Osteoblast (primary cell): ENCODE measurements around the gene MFAP1. TPM values are rescaled to one million over a fixed set of nuclear protein-coding genes. Genes with fewer than 3 reads are reported as not detected.
A peak's percentile ranks its signal among the peaks of the same experiment; 100 is the strongest.
"Not testable (repeated sequence)": the region's sequence is repeated elsewhere in the genome, so short reads cannot be mapped to it uniquely, and the experiment has no call there.

Source experiments
- DNase-seq: peaks from one replicate; pipeline ENCODE4 v3.0.0; 2011; ENCODE audit warnings: low spot score, mixed read lengths; ENCODE audit not compliant: insufficient read length; ENCODE audit errors: missing footprints
- H2AFZ ChIP-seq: 2 replicates; pipeline ENCODE4 v1.6.0; 2011; ENCODE audit warnings: mild to moderate bottlenecking, low read length
- H3K27ac ChIP-seq: 2 replicates; pipeline ENCODE4 v1.5.1; 2011; ENCODE audit warnings: mild to moderate bottlenecking, low read depth, low read length, moderate library complexity
- H3K27me3 ChIP-seq: 2 replicates; pipeline ENCODE4 v1.6.0; 2012; ENCODE audit warnings: mild to moderate bottlenecking, control low read depth, inconsistent platforms, low read length, moderate library complexity; ENCODE audit not compliant: insufficient read depth
- H3K36me3 ChIP-seq: 2 replicates; pipeline ENCODE4 v1.5.1; 2011; ENCODE audit warnings: mild to moderate bottlenecking, low read length, control low read depth, moderate library complexity; ENCODE audit not compliant: insufficient read depth
- H3K4me1 ChIP-seq: 2 replicates; pipeline ENCODE4 v1.5.1; 2011; ENCODE audit warnings: mild to moderate bottlenecking, low read length, control low read depth, moderate library complexity; ENCODE audit not compliant: insufficient read depth
- H3K4me2 ChIP-seq: 2 replicates; pipeline ENCODE4 v1.6.0; 2011; ENCODE audit warnings: mild to moderate bottlenecking, low read length; ENCODE audit not compliant: insufficient read depth
- H3K4me3 ChIP-seq: fragments of 200-600 bp; sonication (generic); 3 replicates; pipeline ENCODE4 v1.5.1; 2012; ENCODE audit warnings: mild to moderate bottlenecking, low read length, inconsistent platforms; ENCODE audit not compliant: insufficient read depth
- H3K79me2 ChIP-seq: 2 replicates; pipeline ENCODE4 v1.6.0; 2012; ENCODE audit warnings: mild to moderate bottlenecking, low read length, control low read depth, inconsistent platforms; ENCODE audit not compliant: insufficient read depth
- H3K9me3 ChIP-seq: 2 replicates; pipeline ENCODE4 v1.5.1; 2011; ENCODE audit warnings: low read depth, low read length, control low read depth
- H4K20me1 ChIP-seq: 2 replicates; pipeline ENCODE4 v1.6.0; 2012; ENCODE audit warnings: mild to moderate bottlenecking, low read length, control low read depth; ENCODE audit not compliant: insufficient read depth
- total RNA-seq: library from RNA; depleted of rRNA; stranded (reverse); fragments of >200 nt; gene quantifications from 2 replicates; pipeline ENCODE4 v1.2.3, GENCODE V29; 2012
- TF ChIP-seq, protein P1 (sequence below): IDR thresholded peaks from 2 replicates; pipeline ENCODE4 v1.5.1; 2011; ENCODE audit warnings: mild to moderate bottlenecking, low read depth, low read length, moderate library complexity; ENCODE audit errors: extremely low read depth

The MFAP1 gene
- total RNA-seq, 1 donor = 16.6 TPM

DNA sequence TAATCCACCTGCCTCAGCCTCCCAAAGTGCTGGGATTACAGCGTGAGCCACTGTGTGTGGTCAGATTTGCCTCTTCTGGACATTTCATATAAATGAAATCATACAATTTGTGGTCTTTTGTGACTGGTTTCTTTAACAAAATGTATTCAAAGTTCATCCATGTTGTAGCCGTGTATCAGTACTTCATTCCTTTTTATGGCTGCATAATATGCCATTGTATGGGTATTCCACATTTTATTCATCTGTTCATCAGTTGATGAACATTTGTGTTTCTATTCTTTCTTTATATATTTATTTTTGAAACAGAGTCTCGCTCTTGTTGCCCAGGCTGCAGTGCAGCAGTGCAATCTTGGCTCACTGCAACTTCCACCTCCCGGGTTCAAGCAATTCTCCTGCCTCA lies 28.1 kb upstream of the MFAP1 start:
- H3K36me3 ChIP-seq = peaks cover 7% of the 10 kb centered on the region

DNA sequence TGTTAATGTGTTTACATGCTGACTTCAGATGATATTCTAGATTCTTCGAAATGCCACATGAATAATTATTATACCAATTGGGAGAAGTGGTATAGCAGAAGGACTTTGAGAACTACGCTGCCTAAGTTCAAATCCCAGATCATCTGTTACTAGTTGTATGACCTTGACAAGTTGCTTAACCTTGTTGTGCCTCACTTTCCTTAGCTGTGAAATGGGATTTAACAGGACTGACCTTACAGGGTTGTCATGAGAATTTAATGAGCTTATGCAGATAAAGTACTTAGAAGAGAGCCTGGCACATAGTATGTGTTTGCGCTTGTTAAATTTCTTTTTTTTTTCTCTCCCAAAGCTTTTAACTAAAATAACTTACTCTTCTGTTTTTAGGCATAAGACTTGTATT lies 26.8 kb upstream of the MFAP1 start:
- Histone ChIP-seq H4K20me1 (no peaks in the 10 kb centered on the region), H3K9me3 (no peaks in the 10 kb centered on the region), H2AFZ (no peak overlapping the region), H3K4me2 (no peak overlapping the region), H3K4me1 (no peaks in the 10 kb centered on the region), H3K27me3 (no peaks in the 10 kb centered on the region), H3K36me3 (peaks cover 7% of the 10 kb centered on the region), H3K27ac (no peak overlapping the region), H3K4me3 (no peak overlapping the region), H3K79me2 (no peaks in the 10 kb centered on the region)
- TF ChIP-seq, protein P1, sequence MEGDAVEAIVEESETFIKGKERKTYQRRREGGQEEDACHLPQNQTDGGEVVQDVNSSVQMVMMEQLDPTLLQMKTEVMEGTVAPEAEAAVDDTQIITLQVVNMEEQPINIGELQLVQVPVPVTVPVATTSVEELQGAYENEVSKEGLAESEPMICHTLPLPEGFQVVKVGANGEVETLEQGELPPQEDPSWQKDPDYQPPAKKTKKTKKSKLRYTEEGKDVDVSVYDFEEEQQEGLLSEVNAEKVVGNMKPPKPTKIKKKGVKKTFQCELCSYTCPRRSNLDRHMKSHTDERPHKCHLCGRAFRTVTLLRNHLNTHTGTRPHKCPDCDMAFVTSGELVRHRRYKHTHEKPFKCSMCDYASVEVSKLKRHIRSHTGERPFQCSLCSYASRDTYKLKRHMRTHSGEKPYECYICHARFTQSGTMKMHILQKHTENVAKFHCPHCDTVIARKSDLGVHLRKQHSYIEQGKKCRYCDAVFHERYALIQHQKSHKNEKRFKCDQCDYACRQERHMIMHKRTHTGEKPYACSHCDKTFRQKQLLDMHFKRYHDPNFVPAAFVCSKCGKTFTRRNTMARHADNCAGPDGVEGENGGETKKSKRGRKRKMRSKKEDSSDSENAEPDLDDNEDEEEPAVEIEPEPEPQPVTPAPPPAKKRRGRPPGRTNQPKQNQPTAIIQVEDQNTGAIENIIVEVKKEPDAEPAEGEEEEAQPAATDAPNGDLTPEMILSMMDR = no peak
- DNase-seq = no peak

More for the DNA sequence above, 28.1 kb upstream of the MFAP1 start:
- Histone ChIP-seq H3K79me2 (no peaks in the 10 kb centered on the region), H4K20me1 (no peaks in the 10 kb centered on the region), H3K4me2 (no peak overlapping the region), H3K27me3 (no peaks in the 10 kb centered on the region), H3K4me1 (no peaks in the 10 kb centered on the region), H3K9me3 (no peaks in the 10 kb centered on the region), H3K27ac (no peak overlapping the region), H2AFZ (no peak overlapping the region), H3K4me3 (no peak overlapping the region)
- no peak for DNase-seq
- TF ChIP-seq, protein P1 = no peak

DNA sequence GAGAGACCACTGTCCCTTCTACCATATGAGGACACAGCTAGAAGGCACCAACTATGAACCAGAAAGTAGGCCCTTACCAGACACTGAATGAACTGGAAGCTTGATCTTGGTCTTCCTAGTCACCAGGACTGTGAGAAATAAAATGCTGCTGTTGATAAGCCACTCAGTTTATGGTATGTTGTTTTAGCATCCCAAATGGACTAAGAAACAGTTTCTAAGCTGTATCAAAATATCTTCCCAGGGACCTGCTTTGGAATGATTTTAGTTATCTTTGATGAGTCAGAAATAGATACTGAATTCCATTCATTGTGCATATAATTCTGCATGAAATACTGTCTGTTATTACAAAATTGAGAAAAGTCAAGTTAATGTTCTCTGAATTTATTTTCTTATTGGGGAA lies 20.9 kb upstream of the MFAP1 start:
- peak; percentile 46 for DNase-seq
- Histone ChIP-seq H3K79me2 (no peaks in the 10 kb centered on the region), H3K4me2 (no peak overlapping the region), H2AFZ (no peak overlapping the region), H3K27me3 (no peaks in the 10 kb centered on the region), H3K27ac (peak overlapping the region; percentile 43), H3K9me3 (no peaks in the 10 kb centered on the region), H3K36me3 (peaks cover 3% of the 10 kb centered on the region), H3K4me1 (peaks cover 4% of the 10 kb centered on the region), H3K4me3 (no peak overlapping the region), H4K20me1 (no peaks in the 10 kb centered on the region)
- TF ChIP-seq, protein P1 = no peak

DNA sequence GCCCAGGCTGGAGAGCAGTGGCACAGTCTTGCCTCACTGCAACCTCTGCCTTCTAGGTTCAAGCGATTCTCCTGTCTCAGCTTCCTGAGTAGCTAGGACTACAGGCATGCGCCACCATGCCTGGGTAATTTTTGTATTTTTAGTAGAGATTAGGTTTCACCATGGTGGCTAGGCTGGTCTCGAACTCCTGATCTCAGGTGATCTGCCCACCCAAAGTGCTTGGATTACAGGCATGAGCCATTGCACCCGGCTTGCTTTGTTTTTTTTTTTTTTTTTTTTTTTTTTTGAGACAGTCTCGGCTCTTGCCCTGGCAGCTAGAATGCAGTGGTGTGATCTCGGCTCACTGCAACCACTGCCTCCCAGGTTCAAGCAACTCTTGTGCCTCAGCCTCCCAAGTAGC lies 8.0 kb upstream of the MFAP1 start:
- not testable (repeated sequence) for H2AFZ ChIP-seq, H3K4me3 ChIP-seq, H3K9me3 ChIP-seq, H4K20me1 ChIP-seq, DNase-seq, H3K27me3 ChIP-seq, H3K4me1 ChIP-seq, H3K4me2 ChIP-seq, H3K36me3 ChIP-seq, H3K27ac ChIP-seq
- peaks cover 18% of the 10 kb centered on the region for H3K79me2 ChIP-seq

DNA sequence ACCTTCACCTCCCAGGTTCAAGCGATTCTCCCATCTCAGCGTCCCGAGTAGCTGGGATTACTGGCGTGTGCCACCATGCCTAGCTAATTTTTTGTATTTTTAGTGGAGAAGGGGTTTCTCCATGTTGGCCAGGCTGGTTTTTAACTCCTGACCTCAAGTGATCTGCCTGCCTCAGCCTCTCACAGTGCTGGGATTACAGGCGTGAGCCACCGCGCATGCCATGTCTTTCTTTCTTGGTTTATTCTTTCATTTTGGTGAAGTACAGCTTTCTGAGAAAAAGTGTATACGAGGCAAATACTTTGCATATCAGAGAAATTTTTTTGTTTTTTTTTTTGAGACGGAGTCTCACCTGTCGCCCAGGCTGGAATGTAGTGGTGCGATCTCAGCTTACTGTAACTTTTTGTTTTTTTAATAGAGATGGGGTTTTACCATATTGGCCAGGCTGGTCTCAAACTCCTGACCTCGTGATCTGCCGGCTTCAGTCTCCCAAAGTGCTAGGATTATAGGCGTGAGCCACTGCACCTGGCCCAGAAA lies 7.1 kb upstream of the MFAP1 start:
- not testable (repeated sequence) for H3K27ac ChIP-seq, H4K20me1 ChIP-seq, H3K4me1 ChIP-seq, H2AFZ ChIP-seq, H3K36me3 ChIP-seq, H3K4me2 ChIP-seq, DNase-seq, H3K9me3 ChIP-seq, H3K27me3 ChIP-seq, H3K4me3 ChIP-seq
- peaks cover 24% of the 10 kb centered on the region for H3K79me2 ChIP-seq

DNA sequence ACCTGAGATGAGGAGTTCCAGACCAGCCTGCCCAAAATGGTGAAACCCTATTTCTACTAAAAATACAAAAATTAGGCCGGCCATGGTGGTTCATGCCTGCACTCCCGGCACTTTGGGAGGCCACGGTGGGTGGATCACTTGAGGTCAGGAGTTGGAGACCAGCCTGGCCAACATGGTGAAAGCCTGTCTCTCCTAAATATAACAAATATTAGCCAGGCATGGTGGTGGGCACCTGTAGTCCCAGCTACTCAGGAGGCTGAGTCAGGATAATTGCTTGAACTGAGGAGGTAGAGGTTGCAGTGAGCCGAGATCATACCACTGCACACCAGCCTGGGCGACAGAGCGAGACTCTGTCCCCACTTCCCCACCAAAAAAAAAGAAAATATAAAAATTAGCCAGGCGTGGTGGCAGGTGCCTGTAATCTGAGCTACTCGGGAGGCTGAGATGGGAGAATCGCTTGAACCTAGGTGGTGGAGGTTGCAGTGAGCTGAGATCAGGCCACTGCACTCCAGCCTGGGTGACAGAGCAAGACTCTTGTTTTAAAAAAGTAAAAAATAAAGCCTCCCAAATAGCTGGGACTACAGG lies 6.3 kb upstream of the MFAP1 start:
- not testable (repeated sequence) for H4K20me1 ChIP-seq, H3K27ac ChIP-seq, H3K4me1 ChIP-seq, H3K9me3 ChIP-seq, H3K4me3 ChIP-seq, DNase-seq, H2AFZ ChIP-seq, H3K36me3 ChIP-seq, H3K4me2 ChIP-seq, H3K27me3 ChIP-seq
- peaks cover 30% of the 10 kb centered on the region for H3K79me2 ChIP-seq
